HG03097 (cell line): Measurements from ENCODE around the gene FGD3.
A peak's percentile ranks its signal among the peaks of the same experiment; 100 is the strongest.

ENCODE experiments used
- ATAC-seq: cut with Tn5 transposase; IDR thresholded peaks from one replicate; pipeline ENCODE4 v1.9.1; 2021; ENCODE audit not compliant: unreplicated experiment, low FRiP score

FGD3 gene

DNA sequence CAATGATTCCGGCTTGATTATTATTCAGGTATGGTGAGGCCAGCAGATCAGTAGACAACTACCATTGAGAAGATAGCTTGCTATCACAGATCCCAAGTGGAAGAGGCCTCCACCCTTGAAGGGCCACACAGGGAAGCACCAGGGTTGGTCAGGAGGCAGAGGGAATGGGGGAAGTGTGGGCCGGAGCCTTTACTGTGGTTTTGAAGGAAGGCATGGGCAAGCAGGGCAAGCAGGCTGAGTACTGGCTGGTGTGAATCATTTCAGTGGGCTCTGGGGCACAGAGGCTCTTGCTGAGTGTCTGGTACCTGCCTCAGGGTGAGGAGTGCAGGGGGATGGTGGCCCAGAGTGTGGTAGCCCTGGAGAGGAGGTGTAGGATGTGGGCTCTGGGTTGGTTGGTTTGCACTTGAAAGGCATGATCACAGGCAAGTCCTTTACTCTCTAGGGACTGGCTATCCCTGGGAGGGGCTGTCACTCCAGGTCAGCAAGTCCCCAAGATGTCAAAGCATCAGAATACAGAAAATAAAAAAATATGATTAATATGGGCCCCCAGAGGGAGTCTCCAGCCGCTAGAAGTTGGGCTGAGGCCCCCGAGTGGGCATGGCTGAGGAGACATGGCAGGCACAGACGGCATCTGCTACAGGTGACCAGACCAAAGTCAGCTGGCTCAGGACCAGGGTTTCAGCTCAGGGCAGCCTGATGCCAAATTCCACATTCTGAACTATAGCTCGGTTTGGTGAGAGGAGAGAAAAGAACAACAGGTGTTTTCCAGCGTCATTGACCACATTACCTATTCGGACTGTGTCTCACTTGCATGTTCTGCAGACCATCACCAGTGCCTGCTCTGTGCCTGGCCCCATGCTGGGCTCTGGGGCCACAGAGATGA lies 101.5 kb downstream of the FGD3 start:
- ATAC-seq: no peak

- no peak for ATAC-seq
These were observed 102.2 kb downstream of the FGD3 start for GRCh38 chr9:93049491-93049890.

GRCh38 chr9:93050231-93050630 lies 102.9 kb downstream of the FGD3 start:
- ATAC-seq: no peak

DNA sequence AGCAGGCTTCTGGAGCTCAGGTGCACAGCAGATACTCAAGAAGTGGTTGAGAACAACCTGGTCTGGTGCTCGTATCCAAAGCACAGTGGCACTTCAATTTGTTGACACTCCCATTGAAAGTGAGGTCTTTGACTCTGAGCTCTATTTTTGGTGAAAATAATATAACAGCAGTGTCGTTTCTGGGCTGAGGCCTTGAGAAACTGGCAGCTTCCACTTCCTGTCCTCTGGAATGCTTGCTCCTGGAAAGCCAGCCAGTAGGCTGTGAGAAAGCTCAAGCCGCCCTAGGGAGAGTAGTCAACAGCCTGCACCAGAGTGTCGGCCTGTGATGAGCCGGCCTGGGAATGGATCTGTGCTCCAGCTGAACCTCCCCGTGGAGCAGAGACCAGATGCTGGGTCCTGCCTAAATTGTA lies 104.4 kb downstream of the FGD3 start:
- ATAC-seq: no peak

DNA sequence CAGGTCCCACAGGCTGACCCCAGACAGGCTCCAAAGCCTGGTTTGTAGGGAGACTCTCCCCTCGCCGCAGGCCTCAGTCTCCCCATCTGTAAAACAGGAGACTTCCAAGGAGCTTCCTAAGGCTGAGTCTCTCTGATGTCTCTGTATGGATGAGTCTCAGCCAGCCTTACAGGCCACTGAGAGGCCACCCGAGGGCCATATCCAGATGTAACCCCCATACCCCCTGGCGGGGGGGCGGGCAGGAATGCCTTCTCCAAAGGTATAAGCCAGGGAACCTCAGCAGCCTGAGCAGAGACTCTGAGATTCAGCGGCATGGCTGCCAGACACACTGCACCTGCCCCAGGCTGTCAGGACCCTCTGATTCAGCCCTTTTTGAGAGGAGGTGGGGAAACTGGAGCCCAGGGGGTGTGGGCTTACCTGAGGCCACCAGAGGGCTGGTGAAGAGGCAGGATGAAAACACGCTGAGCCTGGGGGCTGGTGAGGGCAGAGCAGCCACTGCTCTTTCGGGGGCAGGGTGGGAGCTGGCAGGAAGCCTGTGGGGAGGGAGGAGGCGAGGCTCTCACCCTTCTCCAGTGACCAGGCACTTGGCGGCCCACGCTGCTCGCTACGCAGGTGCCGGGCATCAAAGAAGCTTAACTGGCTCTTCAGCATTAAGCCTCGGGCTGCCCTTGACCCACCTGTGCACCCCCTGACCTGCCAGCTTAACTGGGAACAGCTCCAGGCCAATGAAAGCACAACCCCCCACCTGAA lies 105.6 kb downstream of the FGD3 start:
- no peak for ATAC-seq

DNA sequence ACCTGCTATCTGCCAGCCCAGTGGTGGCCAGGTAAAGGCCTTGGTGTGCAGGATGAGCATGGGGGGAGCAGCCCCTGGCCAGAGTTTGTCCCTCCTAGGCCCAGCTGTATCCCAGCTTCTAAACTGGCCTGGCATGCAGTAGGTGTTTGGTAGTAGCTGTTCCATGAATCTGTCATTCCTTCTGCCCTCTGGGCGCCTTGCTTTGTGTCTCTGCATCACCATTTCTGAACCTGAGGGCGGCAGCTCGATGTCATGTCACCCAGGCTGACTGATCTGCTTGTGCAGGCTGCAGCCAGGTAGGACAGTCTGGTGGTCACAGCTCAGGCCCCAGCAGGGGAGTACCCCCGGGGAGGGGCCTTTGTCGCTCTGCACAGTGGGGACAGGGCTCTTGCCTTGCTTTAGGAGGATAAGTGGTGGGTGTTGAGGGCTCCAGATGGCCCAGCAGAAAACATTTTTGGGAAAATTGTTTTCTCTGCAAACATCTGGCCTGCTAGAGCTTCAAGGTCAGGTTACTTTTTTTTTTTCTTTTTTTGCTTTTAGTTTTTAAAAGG lies 106.5 kb downstream of the FGD3 start:
- no peak for ATAC-seq

DNA sequence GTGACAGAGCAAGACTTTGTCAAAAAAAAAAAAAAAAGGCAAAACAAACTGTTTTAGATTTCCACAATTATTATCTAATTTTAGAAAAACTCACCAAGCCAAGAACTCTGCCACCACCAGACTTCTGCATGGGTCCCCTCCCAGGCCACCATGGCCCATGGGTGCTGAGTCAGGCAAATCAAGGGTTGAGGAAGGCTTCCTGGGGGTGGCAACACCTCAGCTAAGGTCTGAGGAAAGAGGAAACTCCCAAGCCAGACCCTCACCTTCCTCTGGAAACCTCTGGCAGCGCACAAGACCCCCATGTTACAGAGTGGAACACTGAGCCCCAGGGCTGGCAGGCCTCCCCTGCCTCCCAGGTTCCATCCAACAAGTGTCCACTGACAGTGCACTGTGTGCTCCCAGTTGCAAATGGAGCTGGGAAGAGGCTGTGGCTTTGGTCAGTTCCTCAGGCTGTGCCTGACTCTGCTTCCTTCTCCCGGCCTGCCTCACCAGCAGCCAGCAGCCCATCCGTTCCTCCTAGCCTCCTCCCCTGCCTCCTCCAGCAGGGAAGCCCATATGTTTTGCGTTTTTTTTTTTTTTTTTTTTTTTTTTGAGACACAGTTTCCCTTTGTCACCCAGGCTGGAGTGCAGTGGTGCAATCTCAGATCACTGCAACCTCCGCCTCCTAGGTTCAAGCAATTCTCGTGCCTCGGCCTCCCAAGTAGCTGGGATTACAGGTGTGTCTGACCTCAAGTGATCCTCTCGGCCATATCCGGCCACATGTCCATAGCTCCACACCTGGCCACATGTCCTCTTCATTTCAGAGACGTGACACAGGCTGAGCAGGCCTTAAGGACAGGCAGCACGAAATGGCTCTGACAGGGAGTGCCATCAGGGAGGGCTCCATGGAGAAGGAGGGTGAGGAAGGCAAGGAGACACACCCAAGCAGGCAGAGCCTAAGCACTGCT lies 107.7 kb downstream of the FGD3 start:
- ATAC-seq: no peak

DNA sequence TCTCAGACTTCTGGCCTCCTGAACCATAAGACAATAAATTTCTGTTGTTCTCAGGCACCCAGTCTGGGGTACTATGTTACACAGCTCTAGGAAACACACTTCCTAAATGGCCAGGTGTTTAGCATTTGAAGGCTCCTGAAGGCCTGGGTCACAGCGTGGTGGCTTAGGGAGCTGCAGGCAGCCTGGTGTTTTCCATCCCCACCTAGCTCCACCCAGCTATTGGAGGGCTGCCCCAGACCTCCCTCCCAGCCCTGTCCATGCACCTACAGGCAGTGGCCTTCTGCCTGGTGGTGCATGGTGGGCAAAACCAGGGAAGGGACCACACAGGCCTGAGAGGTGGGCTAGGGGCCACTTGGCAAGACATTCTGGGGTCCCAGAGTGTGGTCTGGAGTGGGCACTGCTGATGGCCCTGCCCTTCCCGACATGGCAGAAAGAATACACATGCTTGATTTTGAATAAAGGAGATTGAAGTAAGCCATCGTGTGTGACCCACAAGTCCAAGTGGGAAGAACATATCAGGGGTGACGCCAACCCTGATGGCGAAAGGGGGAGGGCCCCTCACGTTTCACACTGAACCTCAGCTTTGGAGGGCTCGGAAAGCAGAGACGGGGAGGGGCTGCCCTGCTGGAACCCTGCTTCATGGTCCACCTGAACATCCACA lies 109.8 kb downstream of the FGD3 start:
- no peak for ATAC-seq

GRCh38 chr9:93057703-93058354 lies 110.5 kb downstream of the FGD3 start:
- ATAC-seq: peak; percentile 8

DNA sequence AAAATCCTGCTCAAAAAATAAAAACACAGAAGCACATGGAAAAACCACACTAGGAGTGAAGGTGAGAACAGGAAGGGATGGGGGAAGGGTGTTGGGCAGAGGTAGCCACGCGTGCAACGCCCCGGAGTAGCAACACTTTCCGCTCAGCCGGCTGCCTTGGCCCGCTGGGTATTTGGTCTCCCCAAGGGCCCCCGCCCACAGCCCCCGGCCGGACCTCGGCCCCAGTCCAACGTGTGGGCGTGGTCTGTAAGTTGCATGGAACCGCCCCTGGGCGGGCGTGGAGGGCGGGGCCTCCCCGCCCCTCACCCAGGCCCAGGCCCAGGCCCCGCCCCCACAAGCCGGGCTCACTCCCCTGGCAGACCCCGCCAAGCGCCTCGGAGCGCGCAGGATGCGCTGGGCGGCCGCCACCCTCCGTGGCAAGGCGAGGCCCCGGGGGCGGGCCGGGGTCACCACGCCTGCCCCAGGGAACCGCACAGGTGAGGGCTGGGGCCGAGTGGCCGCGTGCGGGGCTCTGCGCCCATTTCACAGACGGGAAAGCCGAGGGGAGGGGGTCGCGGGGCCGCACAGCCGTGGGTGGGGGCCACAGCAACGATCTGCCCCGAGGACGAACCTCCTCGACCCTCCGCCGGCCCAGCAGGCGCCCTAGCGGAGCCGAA lies 111.2 kb downstream of the FGD3 start, which contains the start of gene SUSD3:
Gene SUSD3 (plus strand): TSS at position 347 of the 656 bp plus-strand sequence. CDS start 42 bp downstream, at position 389.
- ATAC-seq: peak; percentile 60

DNA sequence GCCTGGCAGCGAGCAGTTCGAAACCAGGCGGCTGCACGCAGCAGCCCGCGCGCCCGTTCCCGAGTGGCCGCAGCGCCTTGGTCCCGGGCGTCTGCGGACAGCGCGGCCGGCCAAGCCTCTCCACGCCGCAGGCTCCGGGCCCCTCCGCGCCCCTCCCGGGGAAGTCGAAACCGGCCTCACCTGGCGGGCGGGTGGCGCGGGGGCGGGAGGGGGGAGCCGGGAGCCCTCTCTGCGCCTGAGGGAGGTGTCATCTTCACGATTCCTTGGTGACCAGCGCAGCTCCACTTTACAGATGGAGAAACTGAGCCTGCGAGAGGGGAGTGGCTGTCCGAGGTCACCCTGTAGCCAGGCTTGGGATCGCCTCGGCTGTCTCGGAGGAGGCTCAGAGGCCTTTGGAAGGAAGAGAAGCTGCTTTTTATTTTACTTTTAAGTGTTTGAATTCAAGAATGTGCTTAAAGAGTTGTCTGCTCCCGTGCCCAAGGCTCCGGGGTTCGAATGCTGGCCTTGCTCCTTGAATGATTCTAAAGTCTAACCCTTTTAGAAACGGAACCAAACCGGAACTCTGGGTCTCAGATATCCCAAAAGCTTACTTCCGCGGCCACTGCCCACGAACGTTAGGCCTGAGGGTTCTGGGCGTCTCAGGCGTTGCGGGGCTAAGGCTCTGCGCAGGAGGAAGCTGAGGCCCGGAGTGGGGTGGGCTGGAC lies 111.8 kb downstream of the FGD3 start:
- ATAC-seq: no peak

GRCh38 chr9:93059715-93060578 lies 112.6 kb downstream of the FGD3 start:
- no peak for ATAC-seq

DNA sequence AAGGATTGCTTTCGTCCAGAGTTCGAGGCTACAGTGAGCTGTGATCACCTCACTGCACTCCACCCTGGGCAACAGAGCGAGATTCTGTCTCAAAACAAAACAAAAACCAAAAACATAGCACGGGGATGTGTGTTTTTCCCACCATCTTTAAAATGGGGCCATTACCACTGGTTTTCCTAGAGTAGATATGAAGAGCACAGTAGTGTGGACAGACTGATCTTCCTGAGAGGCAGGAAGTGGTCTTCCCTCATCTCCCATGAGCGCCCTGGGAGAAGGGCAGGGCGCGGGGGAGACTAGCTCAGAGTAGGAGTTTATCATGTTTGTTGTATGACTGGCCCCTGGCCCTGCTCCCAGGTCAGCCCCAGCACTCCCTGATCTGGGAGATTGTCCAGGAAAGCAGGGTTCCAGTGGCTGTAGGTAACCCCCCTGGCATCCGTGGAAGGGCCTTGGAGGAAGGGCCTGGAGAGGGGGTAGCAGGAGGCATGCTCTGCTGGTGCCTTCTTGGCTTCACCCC lies 113.5 kb downstream of the FGD3 start:
- no peak for ATAC-seq

GRCh38 chr9:93061260-93061751 lies 114.0 kb downstream of the FGD3 start:
- no peak for ATAC-seq

GRCh38 chr9:93061791-93062763 lies 114.8 kb downstream of the FGD3 start:
- no peak for ATAC-seq
